Measurements from ENCODE around the gene TNS3.

Gene TNS3

DNA sequence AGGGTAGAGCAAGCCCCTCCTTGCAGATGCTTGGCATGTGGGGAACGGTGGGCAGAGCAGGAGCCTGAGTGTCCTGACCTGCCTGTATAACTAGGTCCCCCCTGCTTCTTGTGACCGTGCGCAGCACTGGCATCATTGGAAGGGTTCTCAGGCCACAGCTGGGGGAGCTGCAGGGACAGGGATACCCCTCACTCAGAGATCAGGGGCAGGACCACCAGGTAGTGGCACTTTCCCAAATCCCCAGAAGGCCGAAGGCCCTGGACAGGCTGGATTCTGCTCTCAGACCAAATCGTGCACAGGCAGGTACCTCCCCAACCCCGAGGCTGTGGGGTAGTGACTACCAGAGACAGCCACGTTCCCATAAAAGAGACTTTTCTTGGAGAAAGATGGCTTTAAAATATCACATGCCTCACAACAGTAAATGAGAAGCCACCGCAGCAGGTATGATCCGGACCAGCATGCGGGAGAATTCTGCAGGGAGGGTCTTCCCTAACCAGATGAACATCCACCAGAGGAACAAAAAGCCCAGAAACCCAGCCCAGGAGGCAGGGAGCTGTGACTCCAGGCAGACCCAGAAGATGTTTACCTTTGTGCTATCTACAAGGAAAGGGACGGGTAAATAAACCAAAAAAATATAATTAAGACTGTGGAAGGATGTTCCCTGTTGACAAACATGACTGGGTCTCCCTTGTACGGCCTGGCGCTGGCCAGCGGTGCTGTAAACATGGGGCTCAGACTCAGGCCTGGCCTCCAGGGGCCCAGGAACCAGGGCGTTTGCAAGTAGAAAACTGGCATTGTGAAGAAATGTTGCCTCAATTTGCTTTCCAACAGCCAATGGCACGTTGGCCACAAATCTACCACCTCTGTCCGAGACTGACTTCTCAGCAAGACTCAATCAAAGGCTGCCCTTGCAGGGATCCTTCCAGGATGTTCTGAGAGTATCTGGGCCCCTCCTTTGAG, 180.0 kb downstream of the TNS3 start:
- Histone ChIP-seq H3K4me3 (replicated peaks; ENCODE audit: insufficient read depth, low read length) (no peak overlapping the region), H3K27me3 (ENCODE audit: insufficient read depth, poor library complexity, severe bottlenecking) (no peaks in the 10 kb centered on the region), H3K27ac (replicated peaks) (no peak overlapping the region)
- no peak for DNase-seq (ENCODE audit: low read depth in 1 of 2, low spot score in 1 of 2)
- TF ChIP-seq SPI1 (IDR thresholded peaks at IDR 0.05; ENCODE audit: borderline replicate concordance, low read depth): no peak
- TF ChIP-seq GABPA (IDR thresholded peaks at IDR 0.05; ENCODE audit: low read depth): no peak
- TF ChIP-seq, protein P1, sequence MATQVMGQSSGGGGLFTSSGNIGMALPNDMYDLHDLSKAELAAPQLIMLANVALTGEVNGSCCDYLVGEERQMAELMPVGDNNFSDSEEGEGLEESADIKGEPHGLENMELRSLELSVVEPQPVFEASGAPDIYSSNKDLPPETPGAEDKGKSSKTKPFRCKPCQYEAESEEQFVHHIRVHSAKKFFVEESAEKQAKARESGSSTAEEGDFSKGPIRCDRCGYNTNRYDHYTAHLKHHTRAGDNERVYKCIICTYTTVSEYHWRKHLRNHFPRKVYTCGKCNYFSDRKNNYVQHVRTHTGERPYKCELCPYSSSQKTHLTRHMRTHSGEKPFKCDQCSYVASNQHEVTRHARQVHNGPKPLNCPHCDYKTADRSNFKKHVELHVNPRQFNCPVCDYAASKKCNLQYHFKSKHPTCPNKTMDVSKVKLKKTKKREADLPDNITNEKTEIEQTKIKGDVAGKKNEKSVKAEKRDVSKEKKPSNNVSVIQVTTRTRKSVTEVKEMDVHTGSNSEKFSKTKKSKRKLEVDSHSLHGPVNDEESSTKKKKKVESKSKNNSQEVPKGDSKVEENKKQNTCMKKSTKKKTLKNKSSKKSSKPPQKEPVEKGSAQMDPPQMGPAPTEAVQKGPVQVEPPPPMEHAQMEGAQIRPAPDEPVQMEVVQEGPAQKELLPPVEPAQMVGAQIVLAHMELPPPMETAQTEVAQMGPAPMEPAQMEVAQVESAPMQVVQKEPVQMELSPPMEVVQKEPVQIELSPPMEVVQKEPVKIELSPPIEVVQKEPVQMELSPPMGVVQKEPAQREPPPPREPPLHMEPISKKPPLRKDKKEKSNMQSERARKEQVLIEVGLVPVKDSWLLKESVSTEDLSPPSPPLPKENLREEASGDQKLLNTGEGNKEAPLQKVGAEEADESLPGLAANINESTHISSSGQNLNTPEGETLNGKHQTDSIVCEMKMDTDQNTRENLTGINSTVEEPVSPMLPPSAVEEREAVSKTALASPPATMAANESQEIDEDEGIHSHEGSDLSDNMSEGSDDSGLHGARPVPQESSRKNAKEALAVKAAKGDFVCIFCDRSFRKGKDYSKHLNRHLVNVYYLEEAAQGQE (IDR thresholded peaks at IDR 0.05; ENCODE audit: insufficient replicate concordance, low read depth): no peak
- no peak for TF ChIP-seq POLR2AphosphoS5 (IDR thresholded peaks at IDR 0.05; ENCODE audit: low read depth)

DNA sequence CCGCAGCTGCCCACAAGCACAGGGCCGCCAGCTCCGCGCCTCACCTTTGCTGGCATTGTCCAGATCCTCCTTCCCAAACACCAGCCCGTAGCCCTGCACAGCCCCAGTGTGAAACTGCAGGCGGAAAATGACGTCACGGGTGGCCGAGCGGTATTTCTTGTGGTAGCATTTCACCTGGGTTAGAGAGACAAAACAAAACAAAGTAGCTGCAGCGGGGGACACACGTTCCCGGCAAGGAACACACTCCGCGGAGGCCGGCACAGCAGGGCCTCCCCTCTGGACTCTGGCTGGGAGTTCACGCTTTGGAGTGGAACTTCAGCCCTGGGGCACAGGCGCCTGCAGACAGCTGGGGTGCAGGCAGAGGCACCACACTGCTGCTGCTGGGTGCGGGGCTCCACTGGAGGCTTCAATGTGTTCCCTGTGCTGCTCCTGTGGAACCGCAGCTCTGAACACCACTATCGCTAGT, 181.1 kb downstream of the TNS3 start:
- TF ChIP-seq POLR2AphosphoS5 (IDR thresholded peaks at IDR 0.05; ENCODE audit: low read depth): no peak
- no peak for TF ChIP-seq GABPA (IDR thresholded peaks at IDR 0.05; ENCODE audit: low read depth)
- TF ChIP-seq SPI1 (IDR thresholded peaks at IDR 0.05; ENCODE audit: borderline replicate concordance, low read depth): no peak
- TF ChIP-seq, protein P1 (IDR thresholded peaks at IDR 0.05; ENCODE audit: insufficient replicate concordance, low read depth): no peak
- TF ChIP-seq, protein P2, sequence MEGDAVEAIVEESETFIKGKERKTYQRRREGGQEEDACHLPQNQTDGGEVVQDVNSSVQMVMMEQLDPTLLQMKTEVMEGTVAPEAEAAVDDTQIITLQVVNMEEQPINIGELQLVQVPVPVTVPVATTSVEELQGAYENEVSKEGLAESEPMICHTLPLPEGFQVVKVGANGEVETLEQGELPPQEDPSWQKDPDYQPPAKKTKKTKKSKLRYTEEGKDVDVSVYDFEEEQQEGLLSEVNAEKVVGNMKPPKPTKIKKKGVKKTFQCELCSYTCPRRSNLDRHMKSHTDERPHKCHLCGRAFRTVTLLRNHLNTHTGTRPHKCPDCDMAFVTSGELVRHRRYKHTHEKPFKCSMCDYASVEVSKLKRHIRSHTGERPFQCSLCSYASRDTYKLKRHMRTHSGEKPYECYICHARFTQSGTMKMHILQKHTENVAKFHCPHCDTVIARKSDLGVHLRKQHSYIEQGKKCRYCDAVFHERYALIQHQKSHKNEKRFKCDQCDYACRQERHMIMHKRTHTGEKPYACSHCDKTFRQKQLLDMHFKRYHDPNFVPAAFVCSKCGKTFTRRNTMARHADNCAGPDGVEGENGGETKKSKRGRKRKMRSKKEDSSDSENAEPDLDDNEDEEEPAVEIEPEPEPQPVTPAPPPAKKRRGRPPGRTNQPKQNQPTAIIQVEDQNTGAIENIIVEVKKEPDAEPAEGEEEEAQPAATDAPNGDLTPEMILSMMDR (IDR thresholded peaks at IDR 0.05; ENCODE audit: insufficient read depth, low read length): no peak
- no peak overlapping the region for H3K27ac ChIP-seq (replicated peaks)
- no peak for DNase-seq (ENCODE audit: low read depth in 1 of 2, low spot score in 1 of 2)
- H3K4me3 ChIP-seq (replicated peaks; ENCODE audit: insufficient read depth, low read length): no peak overlapping the region
- H3K27me3 ChIP-seq (ENCODE audit: insufficient read depth, poor library complexity, severe bottlenecking): no peaks in the 10 kb centered on the region

DNA sequence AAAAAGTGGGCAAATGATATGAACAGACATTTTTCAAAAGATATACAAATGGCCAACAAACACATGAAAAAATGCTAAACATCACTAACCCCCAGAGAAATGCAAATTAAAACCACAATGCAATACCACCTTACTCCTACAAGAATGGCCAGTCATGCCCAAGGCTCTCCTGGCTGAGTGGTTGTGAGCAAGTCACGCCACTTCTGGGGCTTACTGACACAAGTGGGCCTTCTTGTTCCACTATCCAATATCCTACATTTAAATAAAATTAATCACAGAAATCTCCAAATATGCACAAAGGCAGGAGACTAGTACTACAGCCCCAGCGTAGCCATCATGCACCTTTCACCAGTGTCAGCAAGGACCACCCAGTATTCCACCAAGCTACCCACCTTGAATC, 181.9 kb downstream of the TNS3 start:
- no peaks in the 10 kb centered on the region for H3K27me3 ChIP-seq (ENCODE audit: insufficient read depth, poor library complexity, severe bottlenecking)
- no peak for TF ChIP-seq GABPA (IDR thresholded peaks at IDR 0.05; ENCODE audit: low read depth)
- TF ChIP-seq, protein P2 (IDR thresholded peaks at IDR 0.05; ENCODE audit: insufficient read depth, low read length): no peak
- TF ChIP-seq POLR2AphosphoS5 (IDR thresholded peaks at IDR 0.05; ENCODE audit: low read depth): no peak
- TF ChIP-seq SPI1 (IDR thresholded peaks at IDR 0.05; ENCODE audit: borderline replicate concordance, low read depth): no peak
- TF ChIP-seq, protein P1 (IDR thresholded peaks at IDR 0.05; ENCODE audit: insufficient replicate concordance, low read depth): no peak
- H3K4me3 ChIP-seq (replicated peaks; ENCODE audit: insufficient read depth, low read length): no peak overlapping the region
- no peak for DNase-seq (ENCODE audit: low read depth in 1 of 2, low spot score in 1 of 2)
- no peak overlapping the region for H3K27ac ChIP-seq (replicated peaks)

All from HL-60 (cell line).